RWPE2 (cell line): ENCODE results near the gene NBPF4.

Experiments
- ATAC-seq: fragments of 200-7000 bp; cut with Tn5 transposase; 3 replicates; pipeline ENCODE4 v1.9.1; 2021; ENCODE audit warnings: low read depth
- DNase-seq: peaks from one replicate; pipeline ENCODE4 v3.0.0-alpha.2; 2020; ENCODE audit warnings: low spot score
- H3K27ac ChIP-seq: fragments of 450-650 bp; 2 replicates; pipeline ENCODE4 v1.5.1; 2017; ENCODE audit warnings: mild to moderate bottlenecking; ENCODE audit not compliant: poor library complexity, severe bottlenecking
- H3K27me3 ChIP-seq: fragments of 250-450 bp; sonication (Bioruptor Pico); 2 replicates; pipeline ENCODE4 v1.5.1; 2021; ENCODE audit warnings: mild to moderate bottlenecking, moderate library complexity; ENCODE audit not compliant: insufficient read depth, poor library complexity, severe bottlenecking
- H3K36me3 ChIP-seq: fragments of 250-450 bp; sonication (Bioruptor Pico); 2 replicates; pipeline ENCODE4 v1.5.1; 2020; ENCODE audit warnings: low read depth, mild to moderate bottlenecking, moderate library complexity
- H3K4me1 ChIP-seq: fragments of 250-450 bp; sonication (Bioruptor Pico); 2 replicates; pipeline ENCODE4 v1.5.1; 2021; ENCODE audit warnings: mild to moderate bottlenecking, moderate library complexity; ENCODE audit not compliant: insufficient read depth, poor library complexity, severe bottlenecking
- H3K4me3 ChIP-seq: fragments of 250-450 bp; sonication (Bioruptor Pico); 2 replicates; pipeline ENCODE4 v1.5.1; 2021; ENCODE audit warnings: mild to moderate bottlenecking, moderate library complexity; ENCODE audit not compliant: severe bottlenecking
- H3K9me3 ChIP-seq: fragments of 250-450 bp; sonication (Bioruptor Pico); 2 replicates; pipeline ENCODE4 v1.5.1; 2021; ENCODE audit warnings: mild to moderate bottlenecking, moderate library complexity; ENCODE audit not compliant: severe bottlenecking
- CTCF ChIP-seq: fragments of 450-650 bp; IDR thresholded peaks from one replicate; pipeline ENCODE4 v1.5.1; 2017; ENCODE audit warnings: mild to moderate bottlenecking, moderate library complexity; ENCODE audit not compliant: poor library complexity, severe bottlenecking

NBPF4 gene

GRCh38 chr1:108200687-108201051 lies 43.2 kb downstream of the NBPF4 start:
- Histone ChIP-seq H3K36me3 (peaks cover 32% of the 10 kb centered on the region), H3K9me3 (no peaks in the 10 kb centered on the region), H3K27me3 (no peaks in the 10 kb centered on the region), H3K27ac (peak overlapping the region; percentile 88), H3K4me3 (peak overlapping the region; percentile 82), H3K4me1 (peaks cover 3% of the 10 kb centered on the region)
- peak; percentile 57 for TF ChIP-seq CTCF
- ATAC-seq (peak; percentile 65), DNase-seq (no peak)

- Histone ChIP-seq H3K27me3 (no peaks in the 10 kb centered on the region), H3K36me3 (peaks cover 39% of the 10 kb centered on the region), H3K9me3 (no peaks in the 10 kb centered on the region), H3K4me3 (peak within 1 kb of the TSS; percentile 82), H3K27ac (peak within 1 kb of the TSS; percentile 88), H3K4me1 (peaks cover 3% of the 10 kb centered on the region)
- peak; percentile 78 for DNase-seq
- TF ChIP-seq CTCF = no peak
- peak; percentile 92 for ATAC-seq
Measured at GRCh38 chr1:108199781-108200686, 43.8 kb downstream of the NBPF4 start, which contains the start of gene SLC25A24. SLC25A24 (minus strand) TSS chr1:108200343; CDS start chr1:108200138, 205 bp downstream.

GRCh38 chr1:108199201-108199691 lies 44.6 kb downstream of the NBPF4 start:
- H3K4me1 ChIP-seq = peaks cover 3% of the 10 kb centered on the region
- no peaks in the 10 kb centered on the region for H3K27me3 ChIP-seq
- H3K27ac ChIP-seq = peak overlapping the region; percentile 88
- DNase-seq = no peak
- no peak for TF ChIP-seq CTCF
- peak overlapping the region; percentile 82 for H3K4me3 ChIP-seq
- ATAC-seq = peak; percentile 51
- H3K9me3 ChIP-seq = no peaks in the 10 kb centered on the region
- H3K36me3 ChIP-seq = peaks cover 47% of the 10 kb centered on the region

GRCh38 chr1:108194051-108194450 lies 49.8 kb downstream of the NBPF4 start:
- Histone ChIP-seq H3K27ac (no peak overlapping the region), H3K4me1 (peaks cover 3% of the 10 kb centered on the region), H3K4me3 (no peak overlapping the region), H3K9me3 (no peaks in the 10 kb centered on the region), H3K27me3 (no peaks in the 10 kb centered on the region), H3K36me3 (peaks cover 85% of the 10 kb centered on the region)
- no peak for ATAC-seq
- no peak for TF ChIP-seq CTCF
- DNase-seq = no peak

GRCh38 chr1:108193333-108193732 lies 50.5 kb downstream of the NBPF4 start:
- no peak for ATAC-seq
- no peak for TF ChIP-seq CTCF
- Histone ChIP-seq H3K4me3 (no peak overlapping the region), H3K36me3 (peaks cover 85% of the 10 kb centered on the region), H3K9me3 (no peaks in the 10 kb centered on the region), H3K27me3 (no peaks in the 10 kb centered on the region), H3K27ac (no peak overlapping the region), H3K4me1 (peaks cover 3% of the 10 kb centered on the region)
- no peak for DNase-seq
